GM15510 (cell line): ENCODE data around the gene OR10K1.

ENCODE experiments used
- POLR2A ChIP-seq: IDR thresholded peaks from 3 replicates; pipeline ENCODE4 v1.6.1; 2011; ENCODE audit warnings: borderline replicate concordance; ENCODE audit not compliant: insufficient read length; ENCODE audit errors: extremely low read depth

OR10K1 gene

GRCh38 chr1:158461534-158461933 lies at the start of gene OR10K1:
Gene OR10K1 (plus strand): TSS chr1:158461834. CDS start chr1:158465562, 3,728 bp downstream.
- TF ChIP-seq POLR2A, result no peak

DNA sequence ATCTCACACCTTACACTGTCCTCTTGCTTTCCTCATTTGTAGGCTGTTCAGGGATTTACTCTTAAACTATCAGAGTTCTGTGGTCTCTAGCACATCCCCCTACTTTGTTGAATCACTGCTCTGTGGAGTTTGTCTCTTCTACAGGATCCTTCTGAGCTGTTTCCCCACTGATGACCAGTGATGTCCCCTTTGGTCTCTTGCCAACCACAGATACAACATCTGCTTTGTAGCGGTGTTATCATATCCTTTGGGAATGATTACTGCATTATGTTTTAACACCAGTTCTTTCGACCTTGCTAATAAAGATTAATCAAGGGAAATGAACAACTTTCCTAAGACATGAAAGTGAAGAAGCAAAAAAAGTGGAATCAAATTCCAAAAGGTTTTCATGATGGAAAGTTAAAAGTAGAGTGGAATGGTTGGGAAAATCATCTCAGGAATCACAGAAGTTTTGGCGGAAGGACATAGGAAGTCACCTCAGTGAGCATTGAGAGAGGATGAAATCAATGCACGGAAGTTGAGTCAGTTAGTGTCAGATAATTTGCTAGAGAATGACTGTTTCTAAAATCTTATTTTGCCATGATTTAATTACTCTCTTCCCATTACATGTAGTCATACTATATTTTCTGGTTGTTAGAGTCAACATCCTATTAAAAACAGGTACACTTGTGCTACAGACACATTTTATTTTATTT lies 46.8 kb upstream of the OR10K1 start:
- no peak for TF ChIP-seq POLR2A

GRCh38 chr1:158417586-158417985 lies 44.0 kb upstream of the OR10K1 start:
- TF ChIP-seq POLR2A, result no peak

DNA sequence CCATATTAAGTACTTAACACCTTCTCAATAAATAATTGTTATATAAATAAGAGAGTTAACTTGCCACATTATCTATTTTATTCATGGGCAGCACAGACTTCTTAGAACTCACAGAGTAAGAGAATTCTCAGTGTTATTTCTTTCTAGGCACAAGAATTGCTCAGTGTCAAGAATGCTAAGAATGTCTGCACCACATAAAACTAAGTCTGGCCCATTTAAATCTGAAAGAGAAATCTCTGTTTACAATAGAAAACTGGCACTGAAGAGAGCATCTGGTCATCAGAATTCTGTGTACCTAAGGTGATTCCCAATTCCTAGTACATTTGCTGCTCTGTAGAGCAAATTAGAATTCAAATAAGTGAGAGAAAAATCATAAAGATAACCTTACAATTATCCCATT lies 39.4 kb upstream of the OR10K1 start:
- TF ChIP-seq POLR2A, result no peak

DNA sequence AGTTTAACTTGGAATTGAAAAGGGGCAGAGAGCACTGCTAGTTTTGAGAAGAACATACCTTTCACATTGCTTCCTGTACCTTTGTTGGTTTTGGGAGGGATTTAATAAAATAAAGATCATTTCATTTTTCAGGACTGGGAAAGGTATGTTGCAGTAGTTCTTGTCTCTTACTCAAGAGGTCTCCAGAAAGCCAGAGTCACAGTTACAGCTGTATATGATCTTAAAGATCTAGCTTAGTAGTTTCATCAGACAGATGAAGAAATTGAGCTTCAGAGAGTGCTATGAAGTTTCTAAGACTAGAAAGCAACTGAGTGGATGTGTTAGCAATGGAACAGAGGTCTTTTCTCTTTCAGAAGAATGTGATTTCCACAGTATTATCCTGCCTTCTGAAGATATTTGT lies 36.6 kb upstream of the OR10K1 start:
- TF ChIP-seq POLR2A, result no peak

- no peak for TF ChIP-seq POLR2A
Measured at GRCh38 chr1:158426137-158426536, 35.5 kb upstream of the OR10K1 start, which contains the start of gene OR10K2. Gene OR10K2 (minus strand): TSS chr1:158426237. CDS start chr1:158420866, 5,371 bp downstream.

DNA sequence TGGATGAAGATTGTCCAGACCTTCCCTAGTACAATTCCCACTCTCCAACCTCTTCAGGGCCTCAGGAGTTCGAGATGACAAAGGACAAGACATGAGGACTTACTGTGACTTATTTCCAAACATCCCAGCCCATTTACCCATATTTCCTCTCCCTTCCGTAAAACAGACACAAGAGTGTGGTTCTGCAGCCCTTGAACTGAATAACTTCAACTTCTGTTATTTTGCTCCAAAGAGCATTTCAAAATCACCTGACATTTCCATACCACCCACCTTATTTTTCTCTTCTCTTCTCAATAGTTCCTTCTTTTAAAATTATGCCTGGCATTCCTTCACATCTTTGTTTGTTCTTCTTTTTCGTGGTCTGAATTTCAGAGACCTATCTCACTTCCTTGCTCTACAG lies 26.9 kb upstream of the OR10K1 start:
- TF ChIP-seq POLR2A, result no peak

- no peak for TF ChIP-seq POLR2A
Measured at GRCh38 chr1:158445376-158445775, 16.3 kb upstream of the OR10K1 start.

DNA sequence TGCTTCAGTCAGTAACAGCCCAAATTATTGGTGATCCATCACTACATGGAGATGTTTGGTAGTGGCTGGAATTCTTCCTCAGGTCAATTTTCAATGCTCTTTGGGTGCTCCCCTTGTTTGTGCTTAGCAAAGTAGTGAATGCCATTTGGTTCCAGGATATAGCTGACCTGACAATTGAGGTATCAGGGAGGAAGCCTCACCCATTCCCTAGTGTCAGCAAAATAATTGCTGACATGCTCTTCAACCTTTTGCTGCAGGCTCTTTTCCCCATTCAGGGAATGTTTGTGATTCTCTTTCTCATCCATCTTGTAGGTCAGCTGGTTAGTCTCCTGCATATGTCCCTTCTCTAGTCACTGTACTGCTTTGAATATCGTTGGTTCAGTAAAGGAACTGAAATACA lies 7.1 kb upstream of the OR10K1 start:
- no peak for TF ChIP-seq POLR2A

- TF ChIP-seq POLR2A, result no peak
Measured at GRCh38 chr1:158457246-158457645, 4.4 kb upstream of the OR10K1 start.

DNA sequence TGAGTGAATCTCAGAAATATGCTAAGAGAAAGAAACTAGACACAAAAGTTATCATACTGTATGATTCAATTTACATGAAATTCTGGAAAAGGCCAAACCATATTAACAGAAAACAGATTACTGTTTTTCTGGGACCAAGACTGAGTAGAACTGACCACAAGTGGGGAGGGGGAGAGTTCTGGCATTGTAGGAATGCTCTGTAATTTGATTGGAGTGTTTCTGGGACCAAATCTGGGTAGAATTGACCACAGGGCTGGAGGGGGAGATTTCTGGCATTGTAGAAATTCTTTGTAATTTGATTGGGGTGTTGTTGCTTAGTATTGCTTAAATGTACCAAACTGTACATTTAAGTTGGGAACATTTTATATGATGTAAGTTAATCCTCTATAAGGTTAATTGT lies 3.4 kb upstream of the OR10K1 start:
- no peak for TF ChIP-seq POLR2A

GRCh38 chr1:158471920-158472319 lies 10.3 kb downstream of the OR10K1 start, which contains the start of gene OR10R2:
Gene OR10R2 (plus strand): TSS chr1:158472220. CDS start chr1:158472326, 106 bp downstream.
- no peak for TF ChIP-seq POLR2A

DNA sequence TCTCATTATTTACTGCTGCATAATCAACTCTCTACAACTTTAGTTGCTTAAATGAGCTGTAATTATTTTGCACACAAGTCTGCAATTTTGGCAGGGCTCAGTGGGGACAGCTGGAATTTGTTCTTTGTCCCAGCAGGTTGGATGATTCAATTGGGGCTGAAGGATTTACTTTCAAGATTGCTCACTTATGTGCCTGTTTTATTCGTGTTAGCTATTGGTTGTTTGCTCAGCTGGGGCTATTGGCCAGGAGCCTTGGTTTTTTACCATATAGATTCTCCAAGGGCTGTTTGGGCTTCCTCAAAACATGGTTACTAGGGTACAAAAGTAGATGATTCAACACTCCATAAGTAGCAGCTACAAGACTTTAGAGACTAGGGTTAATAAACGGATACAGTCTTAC lies 23.8 kb downstream of the OR10K1 start:
- TF ChIP-seq POLR2A, result no peak

- no peak for TF ChIP-seq POLR2A
Measured at GRCh38 chr1:158491316-158491715, 29.7 kb downstream of the OR10K1 start.

DNA sequence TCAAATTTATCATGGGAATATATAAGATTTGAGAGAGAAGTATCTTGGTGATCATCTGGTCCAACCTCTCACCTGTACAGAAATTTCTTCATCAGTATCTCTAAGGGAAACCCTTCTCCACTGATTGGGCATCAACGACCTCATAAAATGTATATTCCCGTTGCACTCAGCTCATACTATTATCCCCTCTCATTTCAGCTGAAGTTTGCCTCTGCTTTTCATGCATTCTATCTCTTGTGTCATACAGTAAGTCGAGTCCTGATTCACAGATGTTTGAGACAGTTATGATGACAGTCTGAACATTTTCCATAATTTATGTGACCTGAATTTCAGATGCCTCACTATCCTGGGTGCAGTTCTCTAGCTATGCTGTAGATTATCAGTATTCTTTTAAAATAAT lies 31.4 kb downstream of the OR10K1 start:
- no peak for TF ChIP-seq POLR2A

- TF ChIP-seq POLR2A, result no peak
Measured at GRCh38 chr1:158494796-158495195, 33.2 kb downstream of the OR10K1 start.
